IPS-15b (cell line): ENCODE results near the gene AACS.
"Not testable (repeated sequence)": the region's sequence is repeated elsewhere in the genome, so short reads cannot be mapped to it uniquely, and the experiment has no call there.

ENCODE experiments used
- H3K27me3 ChIP-seq: one replicate; pipeline ENCODE4 v1.6.1; 2013; ENCODE audit warnings: low read length; ENCODE audit not compliant: control insufficient read depth, insufficient read depth
- H3K36me3 ChIP-seq: one replicate; pipeline ENCODE4 v1.6.1; 2013; ENCODE audit warnings: low read length; ENCODE audit not compliant: control insufficient read depth, insufficient read depth
- H3K4me1 ChIP-seq: one replicate; pipeline ENCODE4 v1.6.1; 2013; ENCODE audit warnings: mild to moderate bottlenecking, low read length; ENCODE audit not compliant: control insufficient read depth, insufficient read depth
- H3K4me3 ChIP-seq: one replicate; pipeline ENCODE4 v1.5.1; 2013; ENCODE audit warnings: low read depth, low read length
- H3K9ac ChIP-seq: one replicate; pipeline ENCODE4 v1.6.1; 2013; ENCODE audit warnings: low read depth, mild to moderate bottlenecking, low read length
- H3K9me3 ChIP-seq: one replicate; pipeline ENCODE4 v1.6.1; 2013; ENCODE audit warnings: mild to moderate bottlenecking, low read length; ENCODE audit not compliant: control insufficient read depth, insufficient read depth

The AACS gene

GRCh38 chr12:125031471-125031870 is 33.8 kb upstream of the AACS start:
- not testable (repeated sequence) for H3K9me3 ChIP-seq, H3K27me3 ChIP-seq, H3K36me3 ChIP-seq, H3K4me3 ChIP-seq, H3K9ac ChIP-seq, H3K4me1 ChIP-seq

GRCh38 chr12:125032466-125033152 is 32.6 kb upstream of the AACS start:
- Histone ChIP-seq H3K4me3 (no peak overlapping the region), H3K36me3 (no peaks in the 10 kb centered on the region), H3K9ac (no peak overlapping the region), H3K4me1 (no peaks in the 10 kb centered on the region), H3K9me3 (no peaks in the 10 kb centered on the region), H3K27me3 (no peaks in the 10 kb centered on the region)

- no peaks in the 10 kb centered on the region for H3K4me1 ChIP-seq
- H3K4me3 ChIP-seq = no peak overlapping the region
- no peaks in the 10 kb centered on the region for H3K27me3 ChIP-seq
- H3K9me3 ChIP-seq = no peaks in the 10 kb centered on the region
- H3K36me3 ChIP-seq = no peaks in the 10 kb centered on the region
- H3K9ac ChIP-seq = no peak overlapping the region
Observed at GRCh38 chr12:125033288-125033687, 31.9 kb upstream of the AACS start.

- Histone ChIP-seq H3K4me1 (no peaks in the 10 kb centered on the region), H3K9me3 (no peaks in the 10 kb centered on the region), H3K9ac (no peak overlapping the region), H3K4me3 (no peak overlapping the region), H3K27me3 (no peaks in the 10 kb centered on the region), H3K36me3 (no peaks in the 10 kb centered on the region)
Observed at GRCh38 chr12:125038976-125039625, 26.1 kb upstream of the AACS start.

- Histone ChIP-seq H3K4me1 (no peaks in the 10 kb centered on the region), H3K9ac (peak overlapping the region; percentile 37), H3K9me3 (no peaks in the 10 kb centered on the region), H3K4me3 (peak overlapping the region; percentile 82), H3K27me3 (no peaks in the 10 kb centered on the region), H3K36me3 (peaks cover 2% of the 10 kb centered on the region)
Observed at GRCh38 chr12:125049093-125049458, 16.2 kb upstream of the AACS start.

GRCh38 chr12:125050446-125050845 is 14.8 kb upstream of the AACS start:
- Histone ChIP-seq H3K36me3 (peaks cover 2% of the 10 kb centered on the region), H3K27me3 (no peaks in the 10 kb centered on the region), H3K9me3 (no peaks in the 10 kb centered on the region), H3K4me3 (no peak overlapping the region), H3K9ac (no peak overlapping the region), H3K4me1 (no peaks in the 10 kb centered on the region)

- Histone ChIP-seq H3K4me1 (no peaks in the 10 kb centered on the region), H3K4me3 (no peak overlapping the region), H3K9ac (no peak overlapping the region), H3K27me3 (no peaks in the 10 kb centered on the region), H3K36me3 (peaks cover 2% of the 10 kb centered on the region), H3K9me3 (no peaks in the 10 kb centered on the region)
Observed at GRCh38 chr12:125050868-125051267, 14.4 kb upstream of the AACS start.

- H3K4me1 ChIP-seq = no peaks in the 10 kb centered on the region
- H3K36me3 ChIP-seq = peaks cover 2% of the 10 kb centered on the region
- H3K27me3 ChIP-seq = no peaks in the 10 kb centered on the region
- no peak overlapping the region for H3K9ac ChIP-seq
- no peak overlapping the region for H3K4me3 ChIP-seq
- no peaks in the 10 kb centered on the region for H3K9me3 ChIP-seq
Observed at GRCh38 chr12:125053821-125054220, 11.4 kb upstream of the AACS start.

- no peak overlapping the region for H3K4me3 ChIP-seq
- H3K9ac ChIP-seq = no peak overlapping the region
- no peaks in the 10 kb centered on the region for H3K36me3 ChIP-seq
- no peaks in the 10 kb centered on the region for H3K9me3 ChIP-seq
- peaks cover 3% of the 10 kb centered on the region for H3K4me1 ChIP-seq
- H3K27me3 ChIP-seq = no peaks in the 10 kb centered on the region
Observed at GRCh38 chr12:125055591-125055990, 9.6 kb upstream of the AACS start.

GRCh38 chr12:125056306-125056705 is 8.9 kb upstream of the AACS start:
- H3K9ac ChIP-seq = no peak overlapping the region
- no peak overlapping the region for H3K4me3 ChIP-seq
- peaks cover 3% of the 10 kb centered on the region for H3K4me1 ChIP-seq
- H3K36me3 ChIP-seq = no peaks in the 10 kb centered on the region
- no peaks in the 10 kb centered on the region for H3K27me3 ChIP-seq
- H3K9me3 ChIP-seq = peaks cover 2% of the 10 kb centered on the region

- Histone ChIP-seq H3K4me1 (peaks cover 3% of the 10 kb centered on the region), H3K27me3 (no peaks in the 10 kb centered on the region), H3K9me3 (peaks cover 2% of the 10 kb centered on the region), H3K36me3 (no peaks in the 10 kb centered on the region), H3K9ac (no peak overlapping the region), H3K4me3 (no peak overlapping the region)
Observed at GRCh38 chr12:125057708-125058107, 7.5 kb upstream of the AACS start.

- H3K4me3 ChIP-seq = no peak overlapping the region
Observed at GRCh38 chr12:125061229-125061628, 4.0 kb upstream of the AACS start.

More at GRCh38 chr12:125061229-125061628, 4.0 kb upstream of the AACS start:
- Histone ChIP-seq H3K4me1 (peaks cover 11% of the 10 kb centered on the region), H3K9me3 (peaks cover 2% of the 10 kb centered on the region), H3K27me3 (no peaks in the 10 kb centered on the region), H3K9ac (no peak overlapping the region), H3K36me3 (peaks cover 2% of the 10 kb centered on the region)
